Mesendoderm (in vitro differentiated cells): ENCODE data around the gene PRND.

ENCODE experiments used
- DNase-seq: peaks from one replicate; pipeline ENCODE4 v3.0.0; 2013
- H2AK5ac ChIP-seq: 2 replicates; pipeline ENCODE4 v1.6.1; 2013; ENCODE audit warnings: low read length, inconsistent platforms
- H2BK120ac ChIP-seq: 2 replicates; pipeline ENCODE4 v1.6.1; 2013; ENCODE audit warnings: low read depth, mild to moderate bottlenecking, low read length, moderate library complexity, mixed read lengths
- H2BK15ac ChIP-seq: replicated peaks from 2 replicates; pipeline ENCODE4 v1.6.1; 2013; ENCODE audit warnings: low read depth, mild to moderate bottlenecking, moderate library complexity
- H2BK5ac ChIP-seq: 2 replicates; pipeline ENCODE4 v1.6.1; 2013; ENCODE audit warnings: low read length, inconsistent platforms
- H3K18ac ChIP-seq: 2 replicates; pipeline ENCODE4 v1.6.1; 2013; ENCODE audit warnings: mild to moderate bottlenecking, low read length, mixed read lengths
- H3K23ac ChIP-seq: one replicate; pipeline ENCODE4 v1.6.1; 2013; ENCODE audit warnings: low read length
- H3K27ac ChIP-seq: 2 replicates; pipeline ENCODE4 v1.5.1; 2013; ENCODE audit warnings: low read depth, mild to moderate bottlenecking, inconsistent platforms, low read length, moderate library complexity
- H3K27me3 ChIP-seq: 2 replicates; pipeline ENCODE4 v1.6.1; 2013; ENCODE audit warnings: low read length, control low read depth, mild to moderate bottlenecking, inconsistent platforms; ENCODE audit not compliant: insufficient read depth, poor library complexity
- H3K36me3 ChIP-seq: 2 replicates; pipeline ENCODE4 v1.6.1; 2013; ENCODE audit warnings: low read length, inconsistent platforms; ENCODE audit not compliant: control insufficient read depth, insufficient read depth
- H3K4ac ChIP-seq: one replicate; pipeline ENCODE4 v1.6.1; 2013; ENCODE audit warnings: low read depth, mild to moderate bottlenecking, low read length, moderate library complexity
- H3K4me1 ChIP-seq: 2 replicates; pipeline ENCODE4 v1.6.1; 2013; ENCODE audit warnings: low read depth, low read length, inconsistent platforms; ENCODE audit not compliant: control insufficient read depth
- H3K4me2 ChIP-seq: 2 replicates; pipeline ENCODE4 v1.6.1; 2013; ENCODE audit warnings: low read length
- H3K4me3 ChIP-seq: 2 replicates; pipeline ENCODE4 v1.5.1; 2013; ENCODE audit warnings: mild to moderate bottlenecking, low read length
- H3K56ac ChIP-seq: one replicate; pipeline ENCODE4 v1.6.1; 2013; ENCODE audit warnings: low read length
- H3K79me1 ChIP-seq: 2 replicates; pipeline ENCODE4 v1.6.1; 2013; ENCODE audit warnings: low read length, inconsistent platforms
- H3K79me2 ChIP-seq: 2 replicates; pipeline ENCODE4 v1.6.1; 2013; ENCODE audit warnings: mild to moderate bottlenecking, low read length; ENCODE audit not compliant: control insufficient read depth, insufficient read depth
- H3K9ac ChIP-seq: 2 replicates; pipeline ENCODE4 v1.6.1; 2013; ENCODE audit warnings: low read length, inconsistent platforms
- H4K5ac ChIP-seq: one replicate; pipeline ENCODE4 v1.6.1; 2013; ENCODE audit warnings: low read length
- H4K8ac ChIP-seq: one replicate; pipeline ENCODE4 v1.6.1; 2013; ENCODE audit warnings: low read depth, mild to moderate bottlenecking, control low read depth, low read length, moderate library complexity
- WGBS: extraction: QIAGEN DNeasy Blood & Tissue Kit; methylation state at CpG from one replicate; pipeline ENCODE4 v1.1.7; 2013; ENCODE audit warnings: low lambda C conversion rate, missing lambda C conversion rate; ENCODE audit not compliant: insufficient coverage; ENCODE audit errors: extremely low coverage; 5-methylcytosine and 5-hydroxymethylcytosine counted together

Gene PRND

GRCh38 chr20:4689220-4689619, 32.5 kb upstream of the PRND start:
- no peak overlapping the region for H3K4ac ChIP-seq
- peaks cover 3% of the 10 kb centered on the region for H3K79me1 ChIP-seq
- H4K8ac ChIP-seq, result no peak overlapping the region
- H3K9ac ChIP-seq, result no peak overlapping the region
- no peaks in the 10 kb centered on the region for H3K36me3 ChIP-seq
- H3K56ac ChIP-seq, result no peak overlapping the region
- H3K23ac ChIP-seq, result no peak overlapping the region
- no peaks in the 10 kb centered on the region for H3K27me3 ChIP-seq
- no peak overlapping the region for H3K4me3 ChIP-seq
- no peak overlapping the region for H2BK15ac ChIP-seq
- H2BK120ac ChIP-seq, result no peak overlapping the region
- H3K4me1 ChIP-seq, result no peaks in the 10 kb centered on the region
- no peak overlapping the region for H4K5ac ChIP-seq
- H3K27ac ChIP-seq, result no peak overlapping the region
- H3K79me2 ChIP-seq, result peaks cover 7% of the 10 kb centered on the region
- no peak overlapping the region for H3K18ac ChIP-seq
- no peak for DNase-seq
- no CpG with 5 or more reads among the region's 2 CpGs for WGBS
- H3K4me2 ChIP-seq, result no peak overlapping the region
- H2AK5ac ChIP-seq, result no peak overlapping the region
- H2BK5ac ChIP-seq, result no peak overlapping the region

GRCh38 chr20:4691753-4692152, 30.0 kb upstream of the PRND start:
- H4K8ac ChIP-seq, result no peak overlapping the region
- peaks cover 13% of the 10 kb centered on the region for H3K79me2 ChIP-seq
- no peak overlapping the region for H3K4ac ChIP-seq
- H3K4me2 ChIP-seq, result no peak overlapping the region
- H3K23ac ChIP-seq, result no peak overlapping the region
- WGBS, result no CpG with 5 or more reads among the region's 2 CpGs
- peaks cover 11% of the 10 kb centered on the region for H3K79me1 ChIP-seq
- no peak overlapping the region for H3K4me3 ChIP-seq
- no peaks in the 10 kb centered on the region for H3K27me3 ChIP-seq
- H3K27ac ChIP-seq, result no peak overlapping the region
- no peak overlapping the region for H2BK5ac ChIP-seq
- no peak overlapping the region for H3K56ac ChIP-seq
- no peaks in the 10 kb centered on the region for H3K36me3 ChIP-seq
- no peak overlapping the region for H3K18ac ChIP-seq
- H2BK120ac ChIP-seq, result no peak overlapping the region
- no peak overlapping the region for H2AK5ac ChIP-seq
- no peak overlapping the region for H2BK15ac ChIP-seq
- H4K5ac ChIP-seq, result no peak overlapping the region
- no peaks in the 10 kb centered on the region for H3K4me1 ChIP-seq
- DNase-seq, result no peak
- no peak overlapping the region for H3K9ac ChIP-seq

- Histone ChIP-seq H3K79me2 (peaks cover 14% of the 10 kb centered on the region), H2BK5ac (no peak overlapping the region), H3K79me1 (peaks cover 15% of the 10 kb centered on the region), H3K27me3 (no peaks in the 10 kb centered on the region), H3K36me3 (no peaks in the 10 kb centered on the region), H3K27ac (no peak overlapping the region), H3K4me3 (no peak overlapping the region), H3K4me1 (no peaks in the 10 kb centered on the region), H2BK15ac (no peak overlapping the region), H3K18ac (no peak overlapping the region), H2BK120ac (no peak overlapping the region), H4K8ac (no peak overlapping the region), H3K4me2 (no peak overlapping the region), H2AK5ac (no peak overlapping the region), H3K9ac (no peak overlapping the region), H3K23ac (no peak overlapping the region), H3K4ac (no peak overlapping the region), H4K5ac (no peak overlapping the region), H3K56ac (no peak overlapping the region)
- no CpG with 5 or more reads among the region's 1 CpG for WGBS
- no peak for DNase-seq
Measured at GRCh38 chr20:4694076-4694475, 27.6 kb upstream of the PRND start.

GRCh38 chr20:4697189-4697830, 24.4 kb upstream of the PRND start:
- Histone ChIP-seq H2AK5ac (no peak overlapping the region), H3K4me2 (no peak overlapping the region), H3K9ac (no peak overlapping the region), H3K36me3 (peaks cover 1% of the 10 kb centered on the region), H3K23ac (no peak overlapping the region), H3K4ac (no peak overlapping the region), H2BK5ac (no peak overlapping the region), H3K79me1 (peaks cover 13% of the 10 kb centered on the region), H3K27me3 (no peaks in the 10 kb centered on the region), H3K79me2 (peaks cover 13% of the 10 kb centered on the region), H3K4me1 (no peaks in the 10 kb centered on the region), H3K18ac (no peak overlapping the region), H3K56ac (peak overlapping the region; percentile 11), H4K8ac (no peak overlapping the region), H4K5ac (no peak overlapping the region), H3K27ac (no peak overlapping the region), H2BK120ac (no peak overlapping the region), H3K4me3 (no peak overlapping the region), H2BK15ac (no peak overlapping the region)
- DNase-seq, result no peak
- no CpG with 5 or more reads among the region's 7 CpGs for WGBS

GRCh38 chr20:4697831-4698221, 23.9 kb upstream of the PRND start:
- no peak overlapping the region for H3K56ac ChIP-seq
- H3K18ac ChIP-seq, result no peak overlapping the region
- no peaks in the 10 kb centered on the region for H3K4me1 ChIP-seq
- H3K23ac ChIP-seq, result no peak overlapping the region
- H2BK120ac ChIP-seq, result no peak overlapping the region
- H3K79me2 ChIP-seq, result peaks cover 13% of the 10 kb centered on the region
- H3K4ac ChIP-seq, result no peak overlapping the region
- H3K4me2 ChIP-seq, result no peak overlapping the region
- no peak overlapping the region for H3K9ac ChIP-seq
- no peak overlapping the region for H2BK5ac ChIP-seq
- no peak overlapping the region for H2BK15ac ChIP-seq
- no peak overlapping the region for H4K5ac ChIP-seq
- no CpG with 5 or more reads among the region's 2 CpGs for WGBS
- H3K4me3 ChIP-seq, result no peak overlapping the region
- no peak for DNase-seq
- no peaks in the 10 kb centered on the region for H3K27me3 ChIP-seq
- peaks cover 13% of the 10 kb centered on the region for H3K79me1 ChIP-seq
- H3K27ac ChIP-seq, result no peak overlapping the region
- no peak overlapping the region for H2AK5ac ChIP-seq
- H4K8ac ChIP-seq, result no peak overlapping the region
- H3K36me3 ChIP-seq, result peaks cover 1% of the 10 kb centered on the region

- peaks cover 3% of the 10 kb centered on the region for H3K4me1 ChIP-seq
- no peak overlapping the region for H2BK15ac ChIP-seq
- H3K4me3 ChIP-seq, result no peak overlapping the region
- H3K27ac ChIP-seq, result no peak overlapping the region
- no peak overlapping the region for H4K8ac ChIP-seq
- WGBS, result no CpG with 5 or more reads among the region's 9 CpGs
- H3K36me3 ChIP-seq, result peaks cover 1% of the 10 kb centered on the region
- no peak overlapping the region for H3K4ac ChIP-seq
- H2AK5ac ChIP-seq, result no peak overlapping the region
- H3K56ac ChIP-seq, result no peak overlapping the region
- H3K79me2 ChIP-seq, result peaks cover 11% of the 10 kb centered on the region
- H2BK120ac ChIP-seq, result no peak overlapping the region
- H4K5ac ChIP-seq, result no peak overlapping the region
- no peak overlapping the region for H3K23ac ChIP-seq
- H3K18ac ChIP-seq, result no peak overlapping the region
- peaks cover 13% of the 10 kb centered on the region for H3K79me1 ChIP-seq
- H3K27me3 ChIP-seq, result no peaks in the 10 kb centered on the region
- H2BK5ac ChIP-seq, result no peak overlapping the region
- no peak overlapping the region for H3K9ac ChIP-seq
- DNase-seq, result no peak
- no peak overlapping the region for H3K4me2 ChIP-seq
Measured at GRCh38 chr20:4699216-4699615, 22.5 kb upstream of the PRND start.
